A549 (cell line): ENCODE measurements around the gene MON1A.

Experiments used
- CHD4 ChIP-seq: fragments of 200-600 bp; sonication (generic); IDR thresholded peaks from 2 replicates; pipeline ENCODE4 v1.6.1; 2016; ENCODE audit warnings: antibody characterized with exemption, mild to moderate bottlenecking, borderline replicate concordance
- CTCF ChIP-seq: fragments of >200 bp; sonication (Bioruptor Twin); formaldehyde crosslinking; IDR thresholded peaks from 3 replicates; pipeline ENCODE4 v1.5.1; 2016
- E2F6 ChIP-seq: IDR thresholded peaks from 2 replicates; pipeline ENCODE4 v1.6.1; 2012; ENCODE audit warnings: low read depth, borderline replicate concordance
- EP300 ChIP-seq, 2 experiments: fragments of >200 bp; sonication (Bioruptor Twin); formaldehyde crosslinking; IDR thresholded peaks; 2 replicates in 1 of 2; 3 replicates in 1 of 2; pipeline ENCODE4 v1.6.1; 2016 to 2017
- MAX ChIP-seq: IDR thresholded peaks from 2 replicates; pipeline ENCODE4 v1.6.1; 2012
- PBX3 ChIP-seq: IDR thresholded peaks from 2 replicates; pipeline ENCODE4 v1.6.1; 2012

- no peak for TF ChIP-seq PBX3
- no peak for TF ChIP-seq CHD4
- TF ChIP-seq E2F6 = no peak
- no peak for TF ChIP-seq EP300 (IDR thresholded peaks at IDR 0.05)
- TF ChIP-seq MAX = no peak
- TF ChIP-seq CTCF = no peak
Observed at GRCh38 chr3:49902511-49903345, 26.9 kb downstream of the MON1A start.
